ENCODE measurements around the gene DAPK2. TPM values are rescaled to one million over a fixed set of nuclear protein-coding genes. Genes with fewer than 3 reads are reported as not detected.

Gene DAPK2
- polyA plus RNA-seq (2013, experiment 1 of 2), result 0.10 TPM
- 0.12 TPM for polyA plus RNA-seq (2013, experiment 2 of 2)

- Histone ChIP-seq H3K4me1 (ENCODE audit: control insufficient read depth, insufficient read depth, low read depth, low read length) (peaks cover 25% of the 10 kb centered on the region), H3K27me3 (ENCODE audit: control insufficient read depth in 1 of 2, insufficient read depth in 1 of 2, low read length in 2 of 2) (peaks cover 23 to 70% of the 10 kb centered on the region in 2 experiments), H4K91ac (ENCODE audit: low read length) (peak within 1 kb of the TSS; percentile 20), H2BK120ac (ENCODE audit: low read depth, low read length) (no peak within 1 kb of the TSS), H3K4ac (ENCODE audit: low read depth in 1 of 2, low read length in 2 of 2) (no peak within 1 kb of the TSS), H2AFZ (ENCODE audit: low read depth, low read length) (peak within 1 kb of the TSS; percentile 2), H3K4me2 (ENCODE audit: low read length, poor library complexity, severe bottlenecking) (peak within 1 kb of the TSS; percentile 62), H4K8ac (ENCODE audit: low read length) (peak within 1 kb of the TSS; percentile 14), H3K18ac (ENCODE audit: low read depth in 1 of 2, low read length in 2 of 2) (no peak within 1 kb of the TSS), H3K14ac (ENCODE audit: low read length in 2 of 2) (peak within 1 kb of the TSS in 1 of 2 experiments; percentile 44), H3K79me1 (replicated peaks; ENCODE audit: low read length, poor library complexity, severe bottlenecking) (no peaks in the 10 kb centered on the region), H3K9me3 (ENCODE audit: control insufficient read depth, low read length) (no peaks in the 10 kb centered on the region), H3K27ac (ENCODE audit: low read length, poor library complexity, severe bottlenecking) (no peak within 1 kb of the TSS), H2BK15ac (ENCODE audit: low read depth, poor library complexity, severe bottlenecking) (no peak within 1 kb of the TSS), H3K36me3 (ENCODE audit: control insufficient read depth in 1 of 2, insufficient read depth in 2 of 2, low read depth in 1 of 2, low read length in 2 of 2) (no peaks in the 10 kb centered on the region), H3K23ac (ENCODE audit: low read length in 2 of 2) (peak within 1 kb of the TSS in 1 of 2 experiments; percentile 16), H3K9ac (ENCODE audit: low read length) (peak within 1 kb of the TSS; percentile 83), H2BK12ac (ENCODE audit: low read length in 2 of 2) (no peak within 1 kb of the TSS), H3K4me3 (ENCODE audit: insufficient read depth in 1 of 2, low read depth in 1 of 2, low read length in 2 of 2) (peak within 1 kb of the TSS; percentile 61 to 80), H2BK5ac (ENCODE audit: low read depth, low read length, poor library complexity, severe bottlenecking) (no peak within 1 kb of the TSS), H2AK5ac (ENCODE audit: low read length, severe bottlenecking) (no peak within 1 kb of the TSS)
- 5% methylated on average over 44 of the region's 50 CpGs for WGBS
- DNase-seq, result peak; percentile 49
These were observed at the start of gene DAPK2 for GRCh38 chr15:64046421-64047153. DAPK2 (minus strand) TSS chr15:64046485; CDS start chr15:64040261, 6,224 bp downstream.

- H3K4me1 ChIP-seq (ENCODE audit: control insufficient read depth, insufficient read depth, low read depth, low read length), result peaks cover 10% of the 10 kb centered on the region
- peaks cover 4% of the 10 kb centered on the region for H3K79me1 ChIP-seq (replicated peaks; ENCODE audit: low read length, poor library complexity, severe bottlenecking)
- H3K36me3 ChIP-seq (ENCODE audit: control insufficient read depth in 1 of 2, insufficient read depth in 2 of 2, low read depth in 1 of 2, low read length in 2 of 2), result peaks cover 0 to 3% of the 10 kb centered on the region in 2 experiments
- no peak overlapping the region for H3K23ac ChIP-seq (ENCODE audit: low read length in 2 of 2)
- no peak for DNase-seq
- H2AFZ ChIP-seq (ENCODE audit: low read depth, low read length), result no peak overlapping the region
- no peak overlapping the region for H2BK15ac ChIP-seq (ENCODE audit: low read depth, poor library complexity, severe bottlenecking)
- no peak overlapping the region for H3K18ac ChIP-seq (ENCODE audit: low read depth in 1 of 2, low read length in 2 of 2)
- H3K27ac ChIP-seq (ENCODE audit: low read length, poor library complexity, severe bottlenecking), result peak overlapping the region; percentile 50
- H3K4ac ChIP-seq (ENCODE audit: low read depth in 1 of 2, low read length in 2 of 2), result no peak overlapping the region
- H3K4me2 ChIP-seq (ENCODE audit: low read length, poor library complexity, severe bottlenecking), result no peak overlapping the region
- peak overlapping the region in 1 of 2 experiments; percentile 26 for H3K4me3 ChIP-seq (ENCODE audit: insufficient read depth in 1 of 2, low read depth in 1 of 2, low read length in 2 of 2)
- H2BK5ac ChIP-seq (ENCODE audit: low read depth, low read length, poor library complexity, severe bottlenecking), result no peak overlapping the region
- H2AK5ac ChIP-seq (ENCODE audit: low read length, severe bottlenecking), result no peak overlapping the region
- no peaks in the 10 kb centered on the region for H3K9me3 ChIP-seq (ENCODE audit: control insufficient read depth, low read length)
- H2BK120ac ChIP-seq (ENCODE audit: low read depth, low read length), result no peak overlapping the region
- WGBS, result 36% methylated on average over 3 of the region's 4 CpGs
- H4K8ac ChIP-seq (ENCODE audit: low read length), result peak overlapping the region; percentile 61
- H3K14ac ChIP-seq (ENCODE audit: low read length in 2 of 2), result no peak overlapping the region
- H3K27me3 ChIP-seq (ENCODE audit: control insufficient read depth in 1 of 2, insufficient read depth in 1 of 2, low read length in 2 of 2), result no peaks in the 10 kb centered on the region
- no peak overlapping the region for H4K91ac ChIP-seq (ENCODE audit: low read length)
- H2BK12ac ChIP-seq (ENCODE audit: low read length in 2 of 2), result no peak overlapping the region
- H3K9ac ChIP-seq (ENCODE audit: low read length), result peak overlapping the region; percentile 46
These were observed 49.1 kb upstream of the DAPK2 start for GRCh38 chr15:64095431-64095794.

GRCh38 chr15:64093627-64094417, 47.5 kb upstream of the DAPK2 start, which contains the start of gene CIAO2A:
CIAO2A (minus strand) TSS chr15:64093838; CDS start chr15:64093768, 70 bp downstream.
- DNase-seq, result peak; percentile 99
- WGBS, result under 1% methylated on average over 40 of the region's 41 CpGs
- Histone ChIP-seq H3K4me1 (ENCODE audit: control insufficient read depth, insufficient read depth, low read depth, low read length) (peaks cover 9% of the 10 kb centered on the region), H3K79me1 (replicated peaks; ENCODE audit: low read length, poor library complexity, severe bottlenecking) (peaks cover 6% of the 10 kb centered on the region), H3K4ac (ENCODE audit: low read depth in 1 of 2, low read length in 2 of 2) (peak within 1 kb of the TSS; percentile 24 to 92), H2BK5ac (ENCODE audit: low read depth, low read length, poor library complexity, severe bottlenecking) (peak within 1 kb of the TSS; percentile 22), H3K27ac (ENCODE audit: low read length, poor library complexity, severe bottlenecking) (peak within 1 kb of the TSS; percentile 97), H3K14ac (ENCODE audit: low read length in 2 of 2) (peak within 1 kb of the TSS in 1 of 2 experiments; percentile 91), H2BK15ac (ENCODE audit: low read depth, poor library complexity, severe bottlenecking) (no peak within 1 kb of the TSS), H2AFZ (ENCODE audit: low read depth, low read length) (peak within 1 kb of the TSS; percentile 88), H2AK5ac (ENCODE audit: low read length, severe bottlenecking) (no peak within 1 kb of the TSS), H3K18ac (ENCODE audit: low read depth in 1 of 2, low read length in 2 of 2) (peak within 1 kb of the TSS; percentile 48 to 92), H3K27me3 (ENCODE audit: control insufficient read depth in 1 of 2, insufficient read depth in 1 of 2, low read length in 2 of 2) (no peaks in the 10 kb centered on the region), H3K9me3 (ENCODE audit: control insufficient read depth, low read length) (no peaks in the 10 kb centered on the region), H2BK120ac (ENCODE audit: low read depth, low read length) (no peak within 1 kb of the TSS), H3K4me3 (ENCODE audit: insufficient read depth in 1 of 2, low read depth in 1 of 2, low read length in 2 of 2) (peak within 1 kb of the TSS; percentile 63 to 89), H3K36me3 (ENCODE audit: control insufficient read depth in 1 of 2, insufficient read depth in 2 of 2, low read depth in 1 of 2, low read length in 2 of 2) (peaks cover 0 to 8% of the 10 kb centered on the region in 2 experiments), H4K8ac (ENCODE audit: low read length) (peak within 1 kb of the TSS; percentile 94), H2BK12ac (ENCODE audit: low read length in 2 of 2) (peak within 1 kb of the TSS in 1 of 2 experiments; percentile 10), H4K91ac (ENCODE audit: low read length) (peak within 1 kb of the TSS; percentile 19), H3K23ac (ENCODE audit: low read length in 2 of 2) (no peak within 1 kb of the TSS), H3K9ac (ENCODE audit: low read length) (peak within 1 kb of the TSS; percentile 95), H3K4me2 (ENCODE audit: low read length, poor library complexity, severe bottlenecking) (peak within 1 kb of the TSS; percentile 72)
